HCT116 (cell line): ENCODE data around the gene RND2. TPM values are rescaled to one million over a fixed set of nuclear protein-coding genes. Genes with fewer than 3 reads are reported as not detected.

Experiments used
- ATAC-seq: fragments of 200-7000 bp; cut with Tn5 transposase; 2 replicates; pipeline ENCODE4 v1.9.1; 2020; ENCODE audit warnings: mild to moderate bottlenecking, moderate library complexity
- BruUV-seq: library from RNA; stranded (reverse); fragments of 400-500 nt; replicated peaks from 2 replicates; lab custom pipeline; 2021; lab: Mats Ljungman, UMichigan
- CTCF ChIA-PET: fragments of 300-600 bp; sonication (Branson Sonifier 250); formaldehyde crosslinking; loops from one replicate; lab custom pipeline; 2021; ENCODE audit warnings: antibody characterized with exemption; lab: Charles Lee
- POLR2A ChIA-PET: fragments of 300-600, 350-600 bp; sonication (Branson Sonifier 250); formaldehyde crosslinking; loops from one replicate; lab custom pipeline; 2021; ENCODE audit warnings: antibody characterized with exemption; lab: Charles Lee
- RAD21 ChIA-PET, 2 experiments: fragments of 300-600 bp; sonication (Branson Sonifier 250); formaldehyde crosslinking; loops; one replicate each; lab custom pipeline; 2023; ENCODE audit warnings: low total read pairs in 2 of 2; ENCODE audit not compliant: uncharacterized antibody in 2 of 2, unreplicated experiment in 2 of 2, low non-redundant PET in 1 of 2; lab: Charles Lee
- DNase-seq: peaks from one replicate; pipeline ENCODE4 v3.0.0-alpha.2; 2010; ENCODE audit warnings: low read depth, low spot score
- H2AFZ ChIP-seq: fragments of 200-600 bp; shearing (Covaris generic), sonication (generic); 2 replicates; pipeline ENCODE4 v1.6.1; 2017; ENCODE audit warnings: low read depth, mixed run types, mixed read lengths, antibody characterized with exemption, low read length; ENCODE audit not compliant: poor library complexity, severe bottlenecking
- H3K27ac ChIP-seq: 2 replicates; pipeline ENCODE4 v1.5.1; 2012; ENCODE audit warnings: low read depth, low read length
- H3K27me3 ChIP-seq: fragments of 200-600 bp; sonication (generic); 2 replicates; pipeline ENCODE4 v1.6.1; 2016; ENCODE audit warnings: mixed run types, low read length, mixed read lengths; ENCODE audit not compliant: insufficient read depth
- H3K36me3 ChIP-seq, 2 experiments: fragments of 200-500 bp in 1 of 2; fragments of 200-600 bp in 1 of 2; sonication (Bioruptor generic) in 1 of 2; sonication (generic) in 1 of 2; 2 replicates each; pipeline versions ENCODE4 v1.5.1 to v1.6.1; 2014 to 2016; ENCODE audit warnings: low read length in 2 of 2, inconsistent platforms in 1 of 2, mixed read lengths in 1 of 2, mixed run types in 1 of 2; ENCODE audit not compliant: insufficient read depth in 2 of 2, control insufficient read depth in 1 of 2
- H3K4me1 ChIP-seq, 2 experiments: fragments of 200-600 bp in 1 of 2; sonication (generic) in 1 of 2; 2 replicates each; pipeline versions ENCODE4 v1.5.1 to v1.6.1; 2012 to 2017; ENCODE audit warnings: low read length in 2 of 2, inconsistent platforms in 1 of 2, mild to moderate bottlenecking in 1 of 2, mixed read lengths in 1 of 2, mixed run types in 1 of 2, moderate library complexity in 1 of 2; ENCODE audit not compliant: insufficient read depth in 2 of 2, control insufficient read depth in 1 of 2
- H3K4me2 ChIP-seq: fragments of 200-600 bp; sonication (generic); 2 replicates; pipeline ENCODE4 v1.6.1; 2017; ENCODE audit warnings: mixed run types, low read length, mixed read lengths
- H3K4me3 ChIP-seq, 2 experiments: fragments of 200-600 bp in 1 of 2; sonication (generic) in 1 of 2; replicated peaks in 1 of 2; 2 replicates each; pipeline ENCODE4 v1.5.1; 2011 to 2016; ENCODE audit warnings: low read length in 2 of 2, control low read depth in 1 of 2, low read depth in 1 of 2, mild to moderate bottlenecking in 1 of 2, mixed read lengths in 1 of 2, mixed run types in 1 of 2
- H3K79me2 ChIP-seq: fragments of 200-600 bp; sonication (generic); 2 replicates; pipeline ENCODE4 v1.6.1; 2017; ENCODE audit warnings: mild to moderate bottlenecking, mixed run types, low read length, moderate library complexity, mixed read lengths; ENCODE audit not compliant: insufficient read depth
- H3K9ac ChIP-seq: fragments of 200-600 bp; sonication (generic); 2 replicates; pipeline ENCODE4 v1.6.1; 2016; ENCODE audit warnings: low read length, mixed read lengths
- H3K9me2 ChIP-seq: fragments of 200-600 bp; sonication (generic), shearing (Covaris generic); 2 replicates; pipeline ENCODE4 v1.6.1; 2017; ENCODE audit warnings: mixed run types, mild to moderate bottlenecking, moderate library complexity; ENCODE audit not compliant: insufficient read depth
- H3K9me3 ChIP-seq, 2 experiments: fragments of 200-500 bp in 1 of 2; fragments of 200-600 bp in 1 of 2; sonication (Bioruptor generic) in 1 of 2; sonication (generic) in 1 of 2; 2 replicates each; pipeline ENCODE4 v1.6.1; 2014 to 2017; ENCODE audit warnings: low read length in 2 of 2, mixed read lengths in 2 of 2, inconsistent platforms in 1 of 2, low read depth in 1 of 2, mild to moderate bottlenecking in 1 of 2, mixed run types in 1 of 2, moderate library complexity in 1 of 2; ENCODE audit not compliant: control insufficient read depth in 1 of 2, insufficient read depth in 1 of 2
- H4K20me1 ChIP-seq: fragments of 200-600 bp; sonication (generic), shearing (Covaris generic); 2 replicates; pipeline ENCODE4 v1.6.1; 2017; ENCODE audit warnings: mixed run types, mild to moderate bottlenecking, moderate library complexity; ENCODE audit not compliant: insufficient read depth
- CEBPB ChIP-seq: IDR thresholded peaks from 2 replicates; pipeline ENCODE4 v1.6.1; 2012; ENCODE audit warnings: low read depth
- EGR1 ChIP-seq: IDR thresholded peaks from 2 replicates; pipeline ENCODE4 v1.6.1; 2012; ENCODE audit warnings: low read depth
- EZH2 ChIP-seq: fragments of 200-600 bp; sonication (generic); IDR thresholded peaks from 2 replicates; pipeline ENCODE4 v1.6.1; 2017; ENCODE audit warnings: antibody characterized with exemption, mixed run types
- FOSL1 ChIP-seq: IDR thresholded peaks from 2 replicates; pipeline ENCODE4 v1.6.1; 2012; ENCODE audit warnings: low read depth
- POLR2A ChIP-seq: IDR thresholded peaks from 2 replicates; pipeline ENCODE4 v1.7.0; 2011; ENCODE audit warnings: borderline replicate concordance; ENCODE audit not compliant: insufficient read depth, insufficient read length; ENCODE audit errors: extremely low read depth
- POLR2AphosphoS5 ChIP-seq: IDR thresholded peaks from 2 replicates; pipeline ENCODE4 v1.6.1; 2011; ENCODE audit warnings: mild to moderate bottlenecking, low read depth, low read length, moderate library complexity
- SP1 ChIP-seq: IDR thresholded peaks from 2 replicates; pipeline ENCODE4 v1.6.1; 2012; ENCODE audit warnings: low read depth
- SRF ChIP-seq: IDR thresholded peaks from 2 replicates; pipeline ENCODE4 v1.6.1; 2012; ENCODE audit warnings: low read depth
- TCF7L2 ChIP-seq: IDR thresholded peaks from 2 replicates; pipeline ENCODE4 v1.7.0; 2011; ENCODE audit warnings: borderline replicate concordance, inconsistent platforms; ENCODE audit not compliant: insufficient read depth, insufficient read length; ENCODE audit errors: extremely low read depth
- intact Hi-C: fragments of 100-400 bp; cut with micrococcal nuclease; formaldehyde crosslinking; loops from 2 replicates; pipeline ENCODE4 v1.10.0; 2022
- total RNA-seq: library from RNA; stranded (reverse); gene quantifications from one replicate; pipeline ENCODE4 v1.2.1, GENCODE V29; 2021; ENCODE audit not compliant: unreplicated experiment
- TF ChIP-seq, protein P1 (sequence below): IDR thresholded peaks from 2 replicates; pipeline ENCODE4 v1.6.1; 2012
- TF ChIP-seq, protein P2 (sequence below): IDR thresholded peaks from 2 replicates; pipeline ENCODE4 v1.6.1; 2012
- TF ChIP-seq, protein P3 (sequence below), 3 experiments: fragments of 200-600 bp in 1 of 3; sonication (generic) in 1 of 3; IDR thresholded peaks in 2 of 3; conservative IDR thresholded peaks in 1 of 3; 2 replicates each; pipeline ENCODE4 v1.5.1; 2012 to 2017; ENCODE audit warnings: low read depth in 2 of 3, low read length in 2 of 3, antibody characterized with exemption in 1 of 3, borderline replicate concordance in 1 of 3, control low read depth in 1 of 3, mild to moderate bottlenecking in 1 of 3, mixed read lengths in 1 of 3, mixed run types in 1 of 3, moderate library complexity in 1 of 3; ENCODE audit not compliant: insufficient read depth in 1 of 3
- TF ChIP-seq, protein P4 (sequence below): IDR thresholded peaks from 2 replicates; pipeline ENCODE4 v1.6.1; 2011; ENCODE audit warnings: mild to moderate bottlenecking, low read length, moderate library complexity; ENCODE audit not compliant: insufficient replicate concordance; ENCODE audit errors: extremely low read depth

Gene RND2
- total RNA-seq, 1 experiment from 2014 or later = 0.66 TPM

DNA sequence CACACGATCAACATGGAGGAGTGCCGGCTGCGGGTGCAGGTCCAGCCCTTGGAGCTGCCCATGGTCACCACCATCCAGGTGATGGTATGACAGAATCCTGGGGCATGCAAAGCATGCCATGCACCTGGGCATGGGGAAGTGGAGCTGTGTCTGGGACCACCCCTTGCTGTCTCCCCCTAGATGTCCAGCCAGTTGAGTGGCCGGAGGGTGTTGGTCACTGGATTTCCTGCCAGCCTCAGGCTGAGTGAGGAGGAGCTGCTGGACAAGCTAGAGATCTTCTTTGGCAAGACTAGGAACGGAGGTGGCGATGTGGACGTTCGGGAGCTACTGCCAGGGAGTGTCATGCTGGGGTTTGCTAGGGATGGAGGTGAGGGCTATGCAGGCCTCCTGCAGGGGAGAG lies 11.7 kb upstream of the RND2 start:
- POLR2A ChIA-PET = interaction anchor here (1.5 to 1.7 kb wide), 2 partner anchors 9 to 15 kb away, joined by 6 read pairs; partner anchors contain the start of gene RPL27
- TF ChIP-seq POLR2AphosphoS5 (no peak), TCF7L2 (no peak), EGR1 (no peak), POLR2A (no peak), SP1 (no peak)
- TF ChIP-seq, protein P1, sequence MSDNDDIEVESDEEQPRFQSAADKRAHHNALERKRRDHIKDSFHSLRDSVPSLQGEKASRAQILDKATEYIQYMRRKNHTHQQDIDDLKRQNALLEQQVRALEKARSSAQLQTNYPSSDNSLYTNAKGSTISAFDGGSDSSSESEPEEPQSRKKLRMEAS = no peak
- TF ChIP-seq, protein P2, sequence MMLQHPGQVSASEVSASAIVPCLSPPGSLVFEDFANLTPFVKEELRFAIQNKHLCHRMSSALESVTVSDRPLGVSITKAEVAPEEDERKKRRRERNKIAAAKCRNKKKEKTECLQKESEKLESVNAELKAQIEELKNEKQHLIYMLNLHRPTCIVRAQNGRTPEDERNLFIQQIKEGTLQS = no peak
- H3K4me2 ChIP-seq = no peak overlapping the region

DNA sequence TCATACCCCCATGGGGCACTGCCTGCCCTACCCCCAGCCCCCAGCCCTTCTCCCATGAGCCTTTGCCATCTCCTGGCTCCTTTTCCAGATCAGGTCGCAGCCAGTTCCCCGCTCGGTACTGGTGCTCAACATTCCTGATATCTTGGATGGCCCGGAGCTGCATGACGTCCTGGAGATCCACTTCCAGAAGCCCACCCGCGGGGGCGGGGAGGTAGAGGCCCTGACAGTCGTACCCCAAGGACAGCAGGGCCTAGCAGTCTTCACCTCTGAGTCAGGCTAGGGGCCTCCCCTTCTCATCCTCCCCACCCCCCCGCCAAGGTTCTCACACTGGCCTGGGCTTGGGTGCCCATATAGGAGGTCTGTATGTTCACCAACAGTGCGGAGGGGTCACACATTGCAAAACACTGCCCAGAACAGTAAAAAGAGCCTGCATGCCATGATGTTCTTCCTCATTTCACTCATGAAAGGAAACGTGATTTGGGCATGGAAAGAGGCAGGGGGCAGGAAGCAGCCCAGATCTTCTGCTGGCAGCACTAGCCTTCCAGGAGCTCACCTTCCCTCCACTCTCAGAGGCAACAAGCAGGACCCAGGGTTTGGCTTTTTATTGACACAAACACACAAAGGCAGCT lies 10.9 kb upstream of the RND2 start:
- H3K27me3 ChIP-seq = no peaks in the 10 kb centered on the region
- CTCF ChIA-PET = no interaction called here
- H3K9me3 ChIP-seq = no peaks in the 10 kb centered on the region
- H3K79me2 ChIP-seq = no peaks in the 10 kb centered on the region
- H3K9ac ChIP-seq = no peak overlapping the region
- no peak for ATAC-seq
- no peak overlapping the region for H3K4me3 ChIP-seq
- no peak overlapping the region for H3K27ac ChIP-seq
- H3K4me2 ChIP-seq = no peak overlapping the region
- H4K20me1 ChIP-seq = no peaks in the 10 kb centered on the region
- no TSS peak for BruUV-seq
- RAD21 ChIA-PET = no interaction called here
- peaks cover 0 to 9% of the 10 kb centered on the region in 2 experiments; a peak in 3 of 4 replicates for H3K36me3 ChIP-seq
- no peaks in the 10 kb centered on the region for H3K9me2 ChIP-seq
- peaks cover 10 to 22% of the 10 kb centered on the region in 2 experiments; a peak in 3 of 4 replicates for H3K4me1 ChIP-seq
- POLR2A ChIA-PET = interaction anchor here (0.7 to 0.9 kb wide), 2 partner anchors 10 to 16 kb away, joined by 3 read pairs; partner anchors contain the start of gene RPL27
- DNase-seq = no peak
- H2AFZ ChIP-seq = no peak overlapping the region
- intact Hi-C loops = no loop called here
- TF ChIP-seq TCF7L2 (no peak), FOSL1 (no peak), SP1 (no peak), POLR2AphosphoS5 (no peak), EZH2 (no peak), POLR2A (no peak), CEBPB (no peak), SRF (no peak)
- TF ChIP-seq, protein P3, sequence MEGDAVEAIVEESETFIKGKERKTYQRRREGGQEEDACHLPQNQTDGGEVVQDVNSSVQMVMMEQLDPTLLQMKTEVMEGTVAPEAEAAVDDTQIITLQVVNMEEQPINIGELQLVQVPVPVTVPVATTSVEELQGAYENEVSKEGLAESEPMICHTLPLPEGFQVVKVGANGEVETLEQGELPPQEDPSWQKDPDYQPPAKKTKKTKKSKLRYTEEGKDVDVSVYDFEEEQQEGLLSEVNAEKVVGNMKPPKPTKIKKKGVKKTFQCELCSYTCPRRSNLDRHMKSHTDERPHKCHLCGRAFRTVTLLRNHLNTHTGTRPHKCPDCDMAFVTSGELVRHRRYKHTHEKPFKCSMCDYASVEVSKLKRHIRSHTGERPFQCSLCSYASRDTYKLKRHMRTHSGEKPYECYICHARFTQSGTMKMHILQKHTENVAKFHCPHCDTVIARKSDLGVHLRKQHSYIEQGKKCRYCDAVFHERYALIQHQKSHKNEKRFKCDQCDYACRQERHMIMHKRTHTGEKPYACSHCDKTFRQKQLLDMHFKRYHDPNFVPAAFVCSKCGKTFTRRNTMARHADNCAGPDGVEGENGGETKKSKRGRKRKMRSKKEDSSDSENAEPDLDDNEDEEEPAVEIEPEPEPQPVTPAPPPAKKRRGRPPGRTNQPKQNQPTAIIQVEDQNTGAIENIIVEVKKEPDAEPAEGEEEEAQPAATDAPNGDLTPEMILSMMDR (IDR thresholded peaks at IDR 0.05 in 2 of 3, conservative IDR thresholded peaks at IDR 0.05 in 1 of 3; ENCODE audit: borderline replicate concordance in 1 of 3, insufficient read depth in 1 of 3, low read depth in 2 of 3, low read length in 2 of 3) = no peak
- TF ChIP-seq, protein P2 = no peak
- TF ChIP-seq, protein P4, sequence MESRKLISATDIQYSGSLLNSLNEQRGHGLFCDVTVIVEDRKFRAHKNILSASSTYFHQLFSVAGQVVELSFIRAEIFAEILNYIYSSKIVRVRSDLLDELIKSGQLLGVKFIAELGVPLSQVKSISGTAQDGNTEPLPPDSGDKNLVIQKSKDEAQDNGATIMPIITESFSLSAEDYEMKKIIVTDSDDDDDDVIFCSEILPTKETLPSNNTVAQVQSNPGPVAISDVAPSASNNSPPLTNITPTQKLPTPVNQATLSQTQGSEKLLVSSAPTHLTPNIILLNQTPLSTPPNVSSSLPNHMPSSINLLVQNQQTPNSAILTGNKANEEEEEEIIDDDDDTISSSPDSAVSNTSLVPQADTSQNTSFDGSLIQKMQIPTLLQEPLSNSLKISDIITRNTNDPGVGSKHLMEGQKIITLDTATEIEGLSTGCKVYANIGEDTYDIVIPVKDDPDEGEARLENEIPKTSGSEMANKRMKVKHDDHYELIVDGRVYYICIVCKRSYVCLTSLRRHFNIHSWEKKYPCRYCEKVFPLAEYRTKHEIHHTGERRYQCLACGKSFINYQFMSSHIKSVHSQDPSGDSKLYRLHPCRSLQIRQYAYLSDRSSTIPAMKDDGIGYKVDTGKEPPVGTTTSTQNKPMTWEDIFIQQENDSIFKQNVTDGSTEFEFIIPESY = no peak

More for the DNA sequence above, 11.7 kb upstream of the RND2 start:
- Histone ChIP-seq H3K9me2 (no peaks in the 10 kb centered on the region), H3K79me2 (no peaks in the 10 kb centered on the region), H2AFZ (no peak overlapping the region), H3K36me3 (peaks cover 0 to 9% of the 10 kb centered on the region in 2 experiments; a peak in 3 of 4 replicates), H4K20me1 (no peaks in the 10 kb centered on the region), H3K4me3 (no peak overlapping the region), H3K9ac (no peak overlapping the region), H3K4me1 (peaks cover 10 to 25% of the 10 kb centered on the region in 2 experiments; a peak in 3 of 4 replicates), H3K27ac (no peak overlapping the region), H3K27me3 (no peaks in the 10 kb centered on the region), H3K9me3 (no peaks in the 10 kb centered on the region)
- no TSS peak for BruUV-seq
- RAD21 ChIA-PET = no interaction called here
- CTCF ChIA-PET = interaction anchor here (1.6 kb wide), 1 partner anchor 11 kb away, joined by 5 read pairs; no protein-coding TSS in a partner anchor
- DNase-seq (no peak), ATAC-seq (no peak)
- intact Hi-C loops = no loop called here
